ENCODE measurements around the gene TRIM33. TPM values are rescaled to one million over a fixed set of nuclear protein-coding genes. Genes with fewer than 3 reads are reported as not detected.

TRIM33 gene
- total and polyA plus RNA-seq, 2 of the 8 experiments (the other 6 are each of a cell fraction or from before 2014, with no cell fraction given): 17.1 to 52.3 TPM

- no peak for DNase-seq (ENCODE audit: low read depth in 1 of 2, low spot score in 2 of 2)
- no peak overlapping the region for H3K14ac ChIP-seq (ENCODE audit: insufficient read length)
- H4K5ac ChIP-seq (ENCODE audit: insufficient read length, low read depth, low read length): no peak overlapping the region
- no peaks in the 10 kb centered on the region for H3K27me3 ChIP-seq (replicated peaks in 1 of 4; ENCODE audit: control insufficient read depth in 3 of 4, extremely low read depth in 1 of 4, insufficient read depth in 3 of 4, low read length in 3 of 4)
- H2BK15ac ChIP-seq (ENCODE audit: low read length): no peak overlapping the region
- no peak overlapping the region for H3K27ac ChIP-seq (ENCODE audit: low read depth, low read length)
- CTCF ChIA-PET (ENCODE audit: partially characterized antibody): no interaction called here
- no peak overlapping the region for H2BK120ac ChIP-seq (replicated peaks; ENCODE audit: low read depth, low read length)
- H4K91ac ChIP-seq (replicated peaks; ENCODE audit: insufficient read length, low read length): no peak overlapping the region
- peaks cover 0 to 10% (median 3%) of the 10 kb centered on the region in 4 experiments; a peak in 2 of 7 replicates for H3K4me1 ChIP-seq (replicated peaks in 1 of 4; ENCODE audit: control insufficient read depth in 3 of 4, insufficient read depth in 4 of 4, low read length in 3 of 4)
- H3K4ac ChIP-seq (replicated peaks; ENCODE audit: insufficient read length, low read depth, low read length): no peak overlapping the region
- H3K56ac ChIP-seq (replicated peaks; ENCODE audit: insufficient read length, low read depth, low read length): no peak overlapping the region
- no peak overlapping the region for H3K4me3 ChIP-seq (ENCODE audit: extremely low read depth in 1 of 4, insufficient read depth in 2 of 4, low read depth in 3 of 4, low read length in 4 of 4)
- peaks cover 0 to 8% (median 0%) of the 10 kb centered on the region in 4 experiments; a peak in 1 of 8 replicates for H3K36me3 ChIP-seq (ENCODE audit: control insufficient read depth in 2 of 4, insufficient read depth in 4 of 4, low read length in 3 of 4)
- H2AK5ac ChIP-seq (ENCODE audit: low read depth, low read length): no peak overlapping the region
- no peak overlapping the region for H2AFZ ChIP-seq (ENCODE audit: low read length)
- POLR2A ChIA-PET (ENCODE audit: partially characterized antibody): interaction anchor here (1.2 kb wide), 1 partner anchor 44 kb away, joined by 3 read pairs; no protein-coding TSS in a partner anchor
- H3K23ac ChIP-seq (ENCODE audit: insufficient read length): no peak overlapping the region
- no peaks in the 10 kb centered on the region for H3K23me2 ChIP-seq (ENCODE audit: low read depth, low read length)
- peaks cover 5 to 17% of the 10 kb centered on the region in 2 experiments for H4K20me1 ChIP-seq (replicated peaks in 1 of 2; ENCODE audit: control insufficient read depth in 1 of 2, insufficient read depth in 2 of 2, low read length in 2 of 2)
- WGBS, 2 experiments (ENCODE audit: extremely low coverage in 1 of 2, insufficient coverage in 1 of 2, insufficient read length in 1 of 2, insufficient replicate concordance in 2 of 2, low coverage in 1 of 2, low lambda C conversion rate in 2 of 2, missing lambda C conversion rate in 1 of 2): 92% methylated on average over 14 of the region's 14 CpGs; no CpG with 5 or more reads in 1 of the 2 experiments
- no peak for FAIRE-seq
- no peak overlapping the region for H4K8ac ChIP-seq (ENCODE audit: extremely low read depth, insufficient read depth, low read length)
- H3K79me2 ChIP-seq (ENCODE audit: control insufficient read depth in 1 of 2, insufficient read depth in 2 of 2, low read length in 2 of 2): peaks cover 0 to 88% of the 10 kb centered on the region in 2 experiments; a peak in 3 of 4 replicates
- H2BK5ac ChIP-seq (ENCODE audit: low read depth, low read length): no peak overlapping the region
- no peak overlapping the region for H2BK12ac ChIP-seq (ENCODE audit: low read depth, low read length)
- H3K4me2 ChIP-seq (ENCODE audit: insufficient read depth in 1 of 2, low read depth in 2 of 2, low read length in 2 of 2): no peak overlapping the region
- H2BK20ac ChIP-seq (ENCODE audit: low read length): no peak overlapping the region
- no peak overlapping the region for H3K9ac ChIP-seq (replicated peaks in 1 of 4; ENCODE audit: extremely low read depth in 1 of 4, low read depth in 3 of 4, low read length in 3 of 4)
- H3K18ac ChIP-seq (ENCODE audit: extremely low read depth, low read length): no peak overlapping the region
- peaks cover 7% of the 10 kb centered on the region for H3K79me1 ChIP-seq (ENCODE audit: low read depth, low read length)
- H3K9me3 ChIP-seq (ENCODE audit: insufficient read depth in 2 of 2, low read depth in 1 of 2, low read length in 1 of 2): no peaks in the 10 kb centered on the region
- TF ChIP-seq RAD21 (IDR thresholded peaks at IDR 0.05 in 1 of 2, conservative IDR thresholded peaks at IDR 0.05 in 1 of 2; ENCODE audit: low read depth in 2 of 2, low read length in 2 of 2): peak; percentile 13 to 34; a peak in 3 of 4 replicates
These were observed 44.5 kb downstream of the TRIM33 start for GRCh38 chr1:114466334-114467014.
